D721Med (cell line): ENCODE measurements around the gene INPP4B.
"Not testable (repeated sequence)": the region's sequence is repeated elsewhere in the genome, so short reads cannot be mapped to it uniquely, and the experiment has no call there.

Experiments
- DNase-seq: peaks from one replicate; pipeline ENCODE4 v3.0.0; 2011; ENCODE audit warnings: low spot score; ENCODE audit not compliant: insufficient read length
- FAIRE-seq: peaks from 2 replicates; lab custom pipeline; 2011; peaks lifted over from hg19 to GRCh38; lab: Jason Lieb, UNC
- CTCF ChIP-seq: IDR thresholded peaks from 2 replicates; pipeline ENCODE4 v1.5.1; 2012; ENCODE audit warnings: mild to moderate bottlenecking, control low read depth; ENCODE audit not compliant: insufficient read depth; ENCODE audit errors: missing control alignments

The INPP4B gene

GRCh38 chr4:142405695-142406498, 440.2 kb downstream of the INPP4B start:
- DNase-seq = no peak
- no peak for FAIRE-seq
- TF ChIP-seq CTCF = no peak

- TF ChIP-seq CTCF = no peak
- FAIRE-seq (no peak), DNase-seq (no peak)
Observed at GRCh38 chr4:142405021-142405694, 440.9 kb downstream of the INPP4B start.

GRCh38 chr4:142404191-142404611, 441.9 kb downstream of the INPP4B start:
- DNase-seq (no peak), FAIRE-seq (no peak)
- TF ChIP-seq CTCF = no peak

GRCh38 chr4:142402900-142403299, 443.2 kb downstream of the INPP4B start:
- no peak for DNase-seq
- TF ChIP-seq CTCF = no peak
- no peak for FAIRE-seq

- TF ChIP-seq CTCF = no peak
- DNase-seq = no peak
- no peak for FAIRE-seq
Observed at GRCh38 chr4:142402156-142402555, 443.9 kb downstream of the INPP4B start.

- FAIRE-seq, DNase-seq: not testable (repeated sequence)
Observed at GRCh38 chr4:142397364-142397991, 448.6 kb downstream of the INPP4B start.

- no peak for DNase-seq
- FAIRE-seq = no peak
- TF ChIP-seq CTCF = no peak
Observed at GRCh38 chr4:142396279-142396678, 449.8 kb downstream of the INPP4B start.
